ENCODE measurements around the gene SANBR. TPM values are rescaled to one million over a fixed set of nuclear protein-coding genes. Genes with fewer than 3 reads are reported as not detected.

Gene SANBR
- total RNA-seq, result 36.4 TPM

GRCh38 chr2:61065714-61066709 lies at the start of gene SANBR:
TSS of gene SANBR (plus strand) at chr2:61065871. CDS start at chr2:61070351, 4,480 bp downstream.

GRCh38 chr2:61017556-61018317 lies 47.9 kb upstream of the SANBR start, which contains the start of the genes PEX13 and PUS10:
TSS of gene PEX13 (plus strand) at chr2:61017720. CDS start at chr2:61017760, 40 bp downstream.
TSS of gene PUS10 (minus strand) at chr2:61018255. CDS start at chr2:61011890, 6,365 bp downstream.

Other genes starting within 250 kb of the SANBR start
- gene REL, start 184.3 kb upstream of the SANBR start, total RNA-seq, result 24.2 TPM
- gene PEX13, start 48.2 kb upstream of the SANBR start, total RNA-seq, result 61.4 TPM
- 9.3 TPM for gene PUS10, start 47.6 kb upstream of the SANBR start, total RNA-seq
- 15.8 TPM for gene C2orf74, start 96.3 kb downstream of the SANBR start, total RNA-seq

Data from camera-type eye (tissue), 1 donor.